NCI-H460 (cell line): ENCODE measurements around the gene GID8. TPM values are rescaled to one million over a fixed set of nuclear protein-coding genes. Genes with fewer than 3 reads are reported as not detected.

Source experiments
- DNase-seq: peaks from one replicate; pipeline ENCODE4 v3.0.0-alpha.2; 2016; ENCODE audit warnings: low read depth; ENCODE audit errors: extremely low read depth
- polyA plus RNA-seq: library from polyadenylated mRNA; depleted of rRNA; stranded (reverse); fragments of >200 nt; gene quantifications from 2 replicates; pipeline ENCODE4 v1.2.3, GENCODE V29; 2014; cell fraction: nucleus; rRNA removed
- total RNA-seq: library from RNA; depleted of rRNA; stranded (reverse); fragments of >200 nt; shearing (Covaris generic); gene quantifications from 2 replicates; pipeline ENCODE4 v1.2.3, GENCODE V29; 2014; rRNA removed

Gene GID8
- 20.6 and 22.6 TPM in 2 replicates for total RNA-seq
- 18.3 and 119 TPM in 2 replicates for polyA plus RNA-seq

DNA sequence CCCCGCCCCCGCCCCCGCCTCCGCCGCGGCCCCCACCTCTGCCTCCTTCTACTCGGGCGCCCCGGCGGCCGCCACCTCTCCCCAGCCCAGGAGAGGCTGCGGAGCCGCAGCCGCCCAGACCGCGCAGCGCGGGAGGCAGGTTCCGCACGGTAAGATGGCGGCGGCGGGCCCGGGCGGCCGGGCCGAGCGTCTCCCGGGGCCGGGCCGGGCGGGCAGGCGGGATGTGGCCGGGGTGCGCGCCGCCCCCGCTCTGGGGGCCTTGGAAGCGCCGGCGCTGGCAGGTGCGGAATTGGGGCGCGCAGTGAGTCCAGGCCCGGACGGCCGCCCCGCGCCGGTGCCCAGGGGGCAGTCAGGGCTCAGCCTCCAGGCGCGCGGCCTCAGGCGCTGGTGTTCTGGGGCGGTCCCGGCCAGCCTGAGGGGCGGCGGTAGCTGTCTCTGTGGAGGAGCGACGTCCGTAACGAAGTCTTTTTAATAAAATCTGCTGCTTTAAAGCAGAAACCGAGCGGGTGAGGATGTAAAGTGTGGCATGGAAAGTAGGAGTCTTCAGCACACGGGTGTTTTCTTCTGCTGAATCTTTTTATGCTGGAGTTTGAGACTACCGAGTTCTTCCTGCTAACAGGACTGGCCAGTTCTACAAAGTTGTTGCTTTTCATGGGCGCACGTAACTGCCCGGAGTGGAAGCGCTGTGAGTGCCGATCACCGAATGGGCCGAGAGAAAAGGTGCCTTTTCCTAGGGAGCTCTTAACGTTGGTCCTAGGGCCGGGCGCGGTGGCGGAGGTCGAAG, at the start of gene GID8:
TSS of gene GID8 (plus strand) at position 43 of the 784 bp plus-strand sequence. CDS start 3,356 bp downstream, outside the sequence.
- DNase-seq: no peak

DNA sequence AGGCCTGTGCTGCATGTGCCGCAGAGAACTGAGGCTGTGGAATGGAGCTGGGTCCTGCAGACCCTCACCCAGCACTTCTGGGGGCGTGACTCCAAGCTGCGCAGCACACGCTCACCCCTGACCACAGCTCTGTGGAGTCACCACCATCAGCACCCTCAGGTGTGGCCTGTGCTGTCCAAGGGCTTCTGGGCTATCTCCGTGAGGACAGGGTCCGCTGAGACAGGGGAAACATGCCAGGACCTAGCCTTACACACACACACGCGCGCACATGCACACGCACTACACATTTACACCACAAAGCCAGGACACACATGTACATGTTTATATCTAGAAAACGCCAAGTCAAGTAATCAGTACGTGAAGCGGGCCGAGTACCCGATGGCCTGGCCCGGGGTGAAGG, 49.5 kb upstream of the GID8 start:
- no peak for DNase-seq

GRCh38 chr20:62888910-62889309, 49.0 kb upstream of the GID8 start:
- DNase-seq: no peak

DNA sequence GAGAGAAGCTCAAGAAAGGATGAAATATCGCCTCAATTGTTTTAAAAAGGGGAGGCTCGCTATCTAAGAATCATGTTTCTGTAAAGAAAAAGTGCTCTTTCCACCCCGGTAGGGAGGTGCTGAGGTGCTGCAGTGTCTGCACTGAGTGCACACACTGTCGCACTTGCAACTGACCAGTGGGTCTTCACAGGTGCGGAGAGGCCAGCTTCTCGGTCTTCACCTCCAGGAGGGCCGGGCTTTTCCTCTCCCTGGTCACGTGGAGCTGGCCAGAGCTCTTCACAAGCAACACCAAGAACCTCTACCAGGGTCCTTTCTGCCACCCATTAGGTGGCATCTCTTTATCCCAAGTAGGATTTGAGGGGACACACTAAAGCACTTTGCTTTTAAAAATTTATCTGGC, 48.5 kb upstream of the GID8 start:
- no peak for DNase-seq

DNA sequence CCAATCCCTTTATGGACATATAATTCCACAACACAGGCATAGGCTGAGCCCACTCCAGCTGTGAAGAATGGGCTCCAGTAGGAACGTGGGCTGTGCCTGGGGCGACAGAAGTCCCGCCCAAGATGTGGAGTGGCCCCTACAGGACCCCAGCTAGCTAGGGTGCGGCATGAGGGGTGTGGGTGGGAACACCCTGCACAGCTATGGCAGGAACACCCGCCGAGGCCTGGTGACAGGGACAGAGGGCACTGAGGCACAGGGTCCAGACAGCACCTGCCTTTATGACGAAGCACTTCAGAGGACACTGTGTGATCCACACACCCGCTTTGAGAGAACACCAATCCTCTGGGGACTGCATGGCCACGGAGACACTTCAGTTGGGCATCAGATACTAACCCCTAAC, 48.1 kb upstream of the GID8 start:
- no peak for DNase-seq

DNA sequence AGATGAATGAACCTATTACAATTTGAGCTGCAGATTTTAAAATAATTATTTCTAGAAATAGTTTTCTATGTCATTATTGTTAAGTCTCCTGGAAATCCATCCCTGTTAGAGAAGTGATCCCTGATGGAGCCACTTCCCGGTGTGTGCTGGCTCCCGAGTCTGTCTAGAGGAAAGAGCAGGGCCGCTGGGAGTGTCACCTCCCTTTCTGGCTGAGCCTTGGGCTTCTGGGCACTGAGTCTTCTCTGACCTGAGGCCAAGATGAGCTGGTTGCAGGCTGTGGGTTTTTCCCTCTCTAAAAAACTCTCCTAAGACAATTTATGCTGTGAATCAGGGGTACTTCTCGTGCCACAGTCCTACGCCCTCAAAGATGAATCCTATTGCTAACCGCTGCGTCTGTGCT, 47.5 kb upstream of the GID8 start:
- no peak for DNase-seq

- no peak for DNase-seq
These were observed 46.8 kb upstream of the GID8 start for GRCh38 chr20:62891111-62891510.

DNA sequence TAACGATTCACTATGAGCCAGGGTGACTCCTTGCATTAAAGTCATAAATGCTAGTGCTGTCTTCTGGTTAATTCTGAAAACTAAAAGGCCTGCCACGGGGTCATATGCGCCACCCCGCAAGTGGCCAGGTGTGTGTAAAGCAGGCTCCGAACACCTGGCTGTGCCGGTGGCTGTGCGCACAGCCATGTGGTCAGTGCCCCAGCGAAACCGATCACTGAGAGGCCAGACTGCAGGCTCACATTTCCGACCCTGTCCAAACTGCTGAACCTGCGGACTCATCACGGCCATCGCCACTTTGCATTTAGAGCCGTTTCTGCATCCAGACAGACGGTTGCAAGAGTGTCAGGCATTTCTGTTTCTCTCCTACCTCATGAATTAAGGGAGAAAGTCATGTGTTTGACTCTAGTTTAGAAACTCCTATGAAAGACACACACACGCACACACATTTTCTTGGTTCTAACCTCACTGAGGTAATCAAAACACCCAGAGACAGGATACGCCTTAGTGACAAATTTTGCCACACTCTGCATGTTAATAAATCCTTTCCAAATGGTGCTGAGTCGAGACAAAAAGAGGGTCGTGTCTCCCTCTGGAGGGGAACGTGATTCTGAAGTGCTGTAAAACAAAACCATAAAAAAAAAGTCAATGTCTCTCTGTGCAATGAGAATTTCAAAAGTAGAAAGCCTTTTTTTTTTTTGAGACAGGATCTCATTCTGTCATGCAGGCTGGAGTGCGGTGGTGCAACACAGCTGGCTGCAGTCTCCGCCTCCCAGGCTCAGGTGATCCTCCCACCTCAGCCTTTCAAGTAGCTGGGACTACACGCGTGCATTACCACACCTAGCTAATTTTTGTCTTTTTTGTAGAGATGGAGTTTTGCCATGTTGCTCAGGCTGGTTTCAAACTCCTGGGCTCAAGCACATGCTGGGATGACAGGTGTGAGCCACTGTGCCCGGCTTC, 45.3 kb upstream of the GID8 start:
- DNase-seq: no peak

DNA sequence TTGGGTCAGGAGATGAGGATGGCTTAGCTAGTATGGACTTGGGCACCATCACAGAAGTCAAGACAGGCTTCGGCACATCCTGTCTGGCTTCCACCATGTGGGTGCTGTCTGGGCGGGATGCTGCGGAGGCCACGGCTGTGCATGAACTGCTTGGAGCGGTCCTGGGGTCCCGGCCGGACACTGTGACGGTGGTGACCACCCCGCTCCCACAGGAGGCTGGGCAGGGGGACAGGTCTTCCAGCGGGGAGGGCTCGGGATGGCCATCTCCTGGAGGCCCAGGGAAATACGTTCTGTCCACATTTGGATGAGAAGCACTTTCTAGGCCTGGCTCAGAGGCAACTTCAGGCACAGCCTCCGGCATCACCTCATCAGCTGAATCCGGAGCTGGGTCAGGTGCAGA, 44.2 kb upstream of the GID8 start:
- DNase-seq: no peak

- no peak for DNase-seq
These were observed 43.7 kb upstream of the GID8 start for GRCh38 chr20:62894261-62894660.

DNA sequence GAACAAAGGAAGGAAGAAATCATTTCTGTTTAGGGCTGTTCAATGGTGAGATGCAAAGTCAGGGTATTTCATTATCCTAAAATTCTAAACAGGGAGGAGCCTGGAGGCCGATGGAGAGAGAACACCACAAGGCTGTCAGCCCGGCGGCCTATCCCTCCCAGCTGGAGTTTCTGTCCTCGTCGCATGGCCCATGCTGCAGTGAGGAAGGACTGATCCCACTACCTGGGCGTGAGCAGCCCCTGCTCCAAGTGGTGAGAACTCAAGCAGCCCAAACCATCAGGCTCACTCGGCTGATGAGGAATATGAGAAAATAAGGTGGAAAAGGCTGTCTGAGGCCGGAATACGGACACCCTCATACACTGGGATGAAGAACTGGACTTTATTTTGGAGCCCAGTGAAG, 42.4 kb upstream of the GID8 start:
- DNase-seq: no peak

DNA sequence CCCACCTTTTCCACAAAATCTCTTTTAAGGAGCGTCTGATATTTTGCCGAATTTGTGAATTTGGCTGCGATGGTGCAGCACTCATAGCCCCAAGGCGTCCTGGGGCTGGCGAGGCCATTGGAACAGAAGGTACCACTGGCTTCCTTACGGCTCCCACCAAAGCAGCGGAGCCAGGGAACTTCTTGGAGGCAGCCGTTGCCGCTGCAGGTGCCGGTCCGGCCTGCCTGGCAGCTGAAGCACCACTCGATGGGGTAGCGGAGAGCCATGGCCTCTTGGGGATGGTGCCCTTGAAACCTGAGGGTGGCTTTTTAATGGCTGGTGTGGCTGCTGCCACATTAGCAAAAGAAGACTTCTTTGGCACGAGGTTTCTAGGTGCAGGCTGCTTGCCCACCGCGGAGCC, 41.4 kb upstream of the GID8 start:
- no peak for DNase-seq

DNA sequence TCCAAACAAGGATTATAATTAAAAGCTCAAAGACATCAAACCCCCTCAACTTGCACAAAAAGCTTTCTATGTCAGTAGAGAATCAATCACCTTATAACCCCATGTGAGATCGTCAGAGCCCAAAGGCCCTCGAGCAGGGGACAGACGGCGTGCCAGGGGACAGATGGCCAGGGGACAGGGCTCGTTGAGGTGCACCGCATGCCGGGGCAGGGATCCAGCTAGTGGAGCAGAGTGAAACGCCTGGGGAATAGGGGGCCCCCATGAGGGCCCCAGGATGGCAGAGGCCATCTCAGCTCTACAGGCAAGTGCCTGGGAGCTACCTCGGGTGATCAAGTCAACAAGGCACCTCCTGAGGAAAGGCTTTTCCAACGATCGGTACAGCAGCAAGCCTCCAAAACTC, 40.3 kb upstream of the GID8 start:
- no peak for DNase-seq

DNA sequence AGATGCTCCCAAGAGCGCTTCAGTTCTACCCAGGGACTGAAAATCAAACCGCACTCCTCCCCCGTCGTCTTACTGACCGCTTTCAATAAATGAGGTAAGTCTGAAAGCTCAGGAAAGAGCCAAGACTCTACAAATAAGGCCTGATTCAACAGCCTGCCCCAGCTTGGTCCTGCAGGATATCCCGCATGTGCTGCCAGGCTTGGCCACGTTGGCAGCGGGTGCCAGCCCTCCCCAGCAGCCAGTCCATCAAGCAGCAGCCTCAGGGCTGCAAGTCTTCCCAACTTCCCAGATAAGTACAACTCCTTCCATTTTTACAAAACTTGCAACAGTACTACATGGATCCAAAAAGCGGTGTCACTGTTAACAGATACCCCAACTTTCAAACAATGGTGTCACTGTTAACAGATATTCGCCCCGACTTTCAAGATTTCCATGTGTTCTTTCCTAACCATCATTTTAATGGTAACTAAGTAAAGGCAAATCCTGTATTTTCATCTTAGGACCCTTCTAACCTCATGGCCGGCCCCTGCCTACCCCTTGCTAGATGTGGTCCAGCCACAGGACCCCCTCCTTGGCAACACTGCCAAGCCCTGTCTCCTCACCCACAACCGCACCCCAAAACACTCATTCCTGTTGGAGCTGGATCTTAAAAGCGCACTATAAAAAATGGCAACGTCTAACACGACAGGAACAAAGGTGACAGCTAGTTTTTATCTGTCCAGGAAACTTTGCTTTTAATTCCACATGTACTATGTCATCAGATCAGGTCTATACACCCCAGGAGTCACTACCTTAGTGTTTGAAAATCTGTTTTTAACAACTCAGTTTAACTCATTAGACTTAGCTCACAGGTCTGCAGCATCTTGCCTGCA, 39.6 kb upstream of the GID8 start:
- no peak for DNase-seq

DNA sequence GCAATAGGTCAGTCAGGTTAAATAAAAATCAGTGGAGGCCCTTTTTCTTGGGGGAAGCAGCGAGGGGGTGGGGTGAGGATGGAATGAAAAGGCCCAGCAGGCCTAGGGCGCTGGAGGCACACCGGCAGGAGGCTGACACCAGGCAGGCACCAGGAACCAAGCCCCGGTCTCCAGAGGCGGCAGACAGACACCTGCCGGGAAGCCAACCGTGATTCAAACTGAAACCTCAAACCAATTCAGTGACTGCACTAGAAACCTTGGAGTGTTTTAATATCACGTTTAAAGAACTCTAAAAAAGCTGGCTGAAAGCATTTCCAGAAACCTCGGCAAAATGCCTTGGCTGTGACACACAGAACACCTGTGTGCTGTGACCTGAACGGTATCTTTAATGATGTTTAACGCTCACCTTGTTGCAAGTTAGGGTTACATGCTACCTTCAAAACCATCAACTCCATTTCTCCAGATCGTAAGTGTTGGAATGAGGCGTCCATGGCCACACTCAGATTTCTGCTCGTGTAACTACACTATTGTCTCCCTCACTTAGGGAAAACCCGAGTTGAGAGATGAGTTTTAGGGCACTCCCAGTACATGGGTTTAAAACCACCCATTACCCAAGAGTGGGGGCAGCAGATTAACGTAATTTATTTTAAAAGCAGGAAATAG, 38.8 kb upstream of the GID8 start:
- no peak for DNase-seq

GRCh38 chr20:62899633-62900051, 38.3 kb upstream of the GID8 start:
- no peak for DNase-seq

- peak; percentile 42 for DNase-seq
These were observed 37.8 kb upstream of the GID8 start for GRCh38 chr20:62900052-62900691.

- DNase-seq: no peak
These were observed 37.0 kb upstream of the GID8 start for GRCh38 chr20:62900692-62901584.

GRCh38 chr20:62901891-62902290, 36.1 kb upstream of the GID8 start:
- no peak for DNase-seq
